Neural progenitor cell (in vitro differentiated cells): ENCODE results near the gene NDUFC2. TPM values are rescaled to one million over a fixed set of nuclear protein-coding genes. Genes with fewer than 3 reads are reported as not detected.

Experiments
- DNase-seq: peaks from one replicate; pipeline ENCODE4 v3.0.0-alpha.2; 2016; ENCODE audit warnings: low spot score
- H2AFZ ChIP-seq: fragments of 200-600 bp; sonication (generic); replicated peaks from 2 replicates; pipeline ENCODE4 v1.6.1; 2016; ENCODE audit warnings: antibody characterized with exemption
- H3F3A ChIP-seq: fragments of 200-600 bp; sonication (generic); 2 replicates; pipeline ENCODE4 v1.6.1; 2016; ENCODE audit warnings: antibody characterized with exemption, low read depth
- H3K27ac ChIP-seq: fragments of 200-600 bp; sonication (generic); 2 replicates; pipeline ENCODE4 v1.5.1; 2016; ENCODE audit warnings: mild to moderate bottlenecking
- H3K27me3 ChIP-seq: fragments of 200-600 bp; sonication (generic); 2 replicates; pipeline ENCODE4 v1.6.1; 2016; ENCODE audit warnings: mild to moderate bottlenecking, moderate library complexity
- H3K36me3 ChIP-seq: fragments of 200-600 bp; sonication (generic); 2 replicates; pipeline ENCODE4 v1.5.1; 2016
- H3K4me1 ChIP-seq: fragments of 200-600 bp; sonication (generic); 2 replicates; pipeline ENCODE4 v1.6.1; 2016; ENCODE audit warnings: mixed run types
- H3K4me2 ChIP-seq: fragments of 200-600 bp; sonication (generic); 2 replicates; pipeline ENCODE4 v1.6.1; 2016
- H3K4me3 ChIP-seq: fragments of 200-600 bp; sonication (generic); 2 replicates; pipeline ENCODE4 v1.5.1; 2016
- H3K79me2 ChIP-seq: fragments of 200-600 bp; sonication (generic); 2 replicates; pipeline ENCODE4 v1.6.1; 2016; ENCODE audit warnings: low read depth
- H3K9ac ChIP-seq: fragments of 200-600 bp; sonication (generic); 2 replicates; pipeline ENCODE4 v1.6.1; 2016
- H3K9me3 ChIP-seq: fragments of 200-600 bp; sonication (generic); 2 replicates; pipeline ENCODE4 v1.5.1; 2016; ENCODE audit warnings: low read depth
- H4K20me1 ChIP-seq: fragments of 200-600 bp; sonication (generic); 2 replicates; pipeline ENCODE4 v1.6.1; 2016; ENCODE audit warnings: low read depth
- H3K27ac Mint-ChIP-seq: 3 replicates; pipeline ENCODE4 v1.8.0; 2021; ENCODE audit warnings: mixed read lengths
- H3K27me3 Mint-ChIP-seq: 2 replicates; pipeline ENCODE4 v1.8.0; 2022; ENCODE audit warnings: low read depth, mild to moderate bottlenecking, inconsistent platforms, moderate library complexity, mixed read lengths; ENCODE audit not compliant: insufficient read depth
- H3K36me3 Mint-ChIP-seq: 3 replicates; pipeline ENCODE4 v1.8.0; 2021; ENCODE audit warnings: mixed read lengths
- H3K4me1 Mint-ChIP-seq: 3 replicates; pipeline ENCODE4 v1.8.0; 2021; ENCODE audit warnings: mixed read lengths
- H3K4me3 Mint-ChIP-seq: 3 replicates; pipeline ENCODE4 v1.8.0; 2021; ENCODE audit warnings: mild to moderate bottlenecking, moderate library complexity, mixed read lengths
- H3K9me3 Mint-ChIP-seq: 3 replicates; pipeline ENCODE4 v1.8.0; 2020; ENCODE audit warnings: mixed read lengths
- CTCF ChIP-seq: fragments of 200-600 bp; sonication (generic); IDR thresholded peaks from 2 replicates; pipeline ENCODE4 v1.5.1; 2017; ENCODE audit warnings: antibody characterized with exemption, mild to moderate bottlenecking
- EZH2 ChIP-seq: fragments of 200-600 bp; sonication (generic); IDR thresholded peaks from 2 replicates; pipeline ENCODE4 v1.6.1; 2017; ENCODE audit warnings: antibody characterized with exemption, mild to moderate bottlenecking, moderate library complexity
- EZH2phosphoT487 ChIP-seq: fragments of 200-600 bp; sonication (generic); IDR thresholded peaks from 2 replicates; pipeline ENCODE4 v1.6.1; 2017; ENCODE audit warnings: antibody characterized with exemption
- total RNA-seq: library from RNA; depleted of rRNA; stranded (reverse); fragments of >200 nt; gene quantifications from 2 replicates; pipeline ENCODE4 v1.2.3, GENCODE V29; 2015; ENCODE audit warnings: low replicate concordance

NDUFC2 gene
- total RNA-seq, 1 donor from 2014 or later = 36.7 TPM

- H3K27ac ChIP-seq = no peak overlapping the region
- no peak overlapping the region for H3K9ac ChIP-seq
- H3K4me3 ChIP-seq = no peak overlapping the region
- H3K36me3 ChIP-seq = no peaks in the 10 kb centered on the region
- no peak overlapping the region for H2AFZ ChIP-seq
- H3F3A ChIP-seq = no peaks in the 10 kb centered on the region
- H3K27ac Mint-ChIP-seq = no peak overlapping the region
- H3K79me2 ChIP-seq = peaks cover 30% of the 10 kb centered on the region
- H4K20me1 ChIP-seq = peaks cover 20% of the 10 kb centered on the region
- DNase-seq = no peak
- H3K4me1 Mint-ChIP-seq = peaks cover 16% of the 10 kb centered on the region
- no peaks in the 10 kb centered on the region for H3K27me3 Mint-ChIP-seq
- no peaks in the 10 kb centered on the region for H3K9me3 Mint-ChIP-seq
- H3K4me2 ChIP-seq = no peak overlapping the region
- H3K4me3 Mint-ChIP-seq = peak overlapping the region; percentile 94
- peaks cover 3% of the 10 kb centered on the region for H3K36me3 Mint-ChIP-seq
- H3K9me3 ChIP-seq = no peaks in the 10 kb centered on the region
- TF ChIP-seq EZH2phosphoT487 (no peak), CTCF (no peak), EZH2 (no peak)
- no peaks in the 10 kb centered on the region for H3K27me3 ChIP-seq
- peaks cover 3% of the 10 kb centered on the region for H3K4me1 ChIP-seq
These were observed 1.9 kb upstream of the NDUFC2 start for GRCh38 chr11:78081583-78081982.

- no peak for DNase-seq
- no peak overlapping the region for H3K4me3 ChIP-seq
- H3K9me3 ChIP-seq = no peaks in the 10 kb centered on the region
- TF ChIP-seq EZH2 (no peak), CTCF (no peak), EZH2phosphoT487 (no peak)
- peaks cover 3% of the 10 kb centered on the region for H3K36me3 Mint-ChIP-seq
- H3K27ac Mint-ChIP-seq = peak overlapping the region; percentile 33
- no peaks in the 10 kb centered on the region for H3K27me3 ChIP-seq
- no peak overlapping the region for H3K4me2 ChIP-seq
- peaks cover 3% of the 10 kb centered on the region for H3K4me1 ChIP-seq
- H3K79me2 ChIP-seq = peaks cover 37% of the 10 kb centered on the region
- H3K27me3 Mint-ChIP-seq = no peaks in the 10 kb centered on the region
- H3K9me3 Mint-ChIP-seq = no peaks in the 10 kb centered on the region
- H3K9ac ChIP-seq = no peak overlapping the region
- peak overlapping the region; percentile 94 for H3K4me3 Mint-ChIP-seq
- H2AFZ ChIP-seq = peak overlapping the region; percentile 83
- H3K36me3 ChIP-seq = no peaks in the 10 kb centered on the region
- H4K20me1 ChIP-seq = peaks cover 22% of the 10 kb centered on the region
- peaks cover 18% of the 10 kb centered on the region for H3K4me1 Mint-ChIP-seq
- no peaks in the 10 kb centered on the region for H3F3A ChIP-seq
- no peak overlapping the region for H3K27ac ChIP-seq
These were observed 1.3 kb upstream of the NDUFC2 start for GRCh38 chr11:78080818-78081495.

GRCh38 chr11:78080084-78080817 lies 589 bp upstream of the NDUFC2 start:
- Histone ChIP-seq H3K4me2 (peak overlapping the region; percentile 75), H3F3A (no peaks in the 10 kb centered on the region), H3K27ac (no peak overlapping the region), H3K4me3 (peak overlapping the region; percentile 57), H4K20me1 (peaks cover 22% of the 10 kb centered on the region), H3K9ac (peak overlapping the region; percentile 81), H3K36me3 (no peaks in the 10 kb centered on the region), H3K79me2 (peaks cover 44% of the 10 kb centered on the region), H3K27me3 (no peaks in the 10 kb centered on the region), H3K4me1 (peaks cover 3% of the 10 kb centered on the region), H3K9me3 (no peaks in the 10 kb centered on the region), H2AFZ (peak overlapping the region; percentile 83)
- peaks cover 3% of the 10 kb centered on the region for H3K36me3 Mint-ChIP-seq
- H3K9me3 Mint-ChIP-seq = no peaks in the 10 kb centered on the region
- peak overlapping the region; percentile 94 for H3K4me3 Mint-ChIP-seq
- no peaks in the 10 kb centered on the region for H3K27me3 Mint-ChIP-seq
- TF ChIP-seq EZH2 (no peak), CTCF (no peak), EZH2phosphoT487 (no peak)
- H3K27ac Mint-ChIP-seq = peak overlapping the region; percentile 92
- peaks cover 18% of the 10 kb centered on the region for H3K4me1 Mint-ChIP-seq
- no peak for DNase-seq
